GM19238 (cell line): ENCODE results near the gene TRAPPC2L.

Source experiments
- DNase-seq: peaks from one replicate; pipeline ENCODE4 v3.0.0; 2011; ENCODE audit warnings: low spot score; ENCODE audit not compliant: insufficient read length

TRAPPC2L gene

DNA sequence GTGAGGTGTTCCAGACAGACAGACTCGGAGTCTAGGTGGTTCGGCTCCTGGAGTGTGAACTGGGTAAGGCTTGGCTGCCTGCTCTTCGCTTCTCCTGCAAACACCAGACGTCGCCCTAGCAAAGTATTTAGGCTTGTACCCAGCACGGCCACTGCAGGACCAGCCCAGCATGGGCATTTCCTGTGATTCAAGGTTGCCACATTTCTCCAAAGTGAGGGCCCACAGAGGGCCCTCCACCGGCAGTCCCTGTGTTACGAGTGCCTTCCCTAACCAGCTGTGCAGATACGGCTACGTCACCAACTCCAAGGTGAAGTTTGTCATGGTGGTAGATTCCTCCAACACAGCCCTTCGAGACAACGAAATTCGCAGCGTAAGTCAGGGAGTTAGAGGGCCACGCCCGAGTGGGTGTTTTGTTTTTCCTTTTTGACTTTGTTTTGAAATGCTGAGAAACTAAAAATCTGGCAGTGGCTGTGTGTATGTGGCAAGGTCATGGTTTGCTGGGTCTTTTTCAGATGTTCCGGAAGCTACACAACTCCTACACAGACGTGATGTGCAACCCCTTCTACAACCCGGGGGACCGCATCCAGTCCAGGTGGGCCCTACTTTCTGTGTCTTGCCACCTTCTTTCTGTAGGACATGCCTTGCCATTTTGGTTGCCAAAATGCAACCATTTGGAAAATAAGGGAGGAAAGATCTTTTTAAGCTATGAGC is 2.6 kb downstream of the TRAPPC2L start:
- DNase-seq, result no peak

DNA sequence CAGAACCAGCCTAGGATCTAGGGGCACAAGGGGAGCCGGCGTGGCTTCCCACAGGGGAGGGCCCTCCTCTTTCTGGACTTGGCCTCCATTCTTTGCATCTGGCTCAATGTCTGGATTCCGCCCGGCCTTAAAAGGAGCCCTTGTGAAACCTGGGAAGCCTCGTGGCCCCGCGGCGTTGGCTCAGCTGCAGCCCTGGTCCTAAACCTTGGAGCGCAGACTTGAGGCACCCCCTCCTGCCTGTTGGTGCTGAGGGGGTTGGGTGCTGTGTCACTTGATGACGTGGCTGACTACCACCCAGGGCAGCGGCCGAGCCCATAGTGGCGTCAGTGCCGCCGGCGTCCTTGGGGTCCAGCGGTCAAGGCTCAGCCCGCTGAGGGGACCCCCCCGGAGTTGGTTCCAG is 4.4 kb downstream of the TRAPPC2L start:
- DNase-seq, result no peak

DNA sequence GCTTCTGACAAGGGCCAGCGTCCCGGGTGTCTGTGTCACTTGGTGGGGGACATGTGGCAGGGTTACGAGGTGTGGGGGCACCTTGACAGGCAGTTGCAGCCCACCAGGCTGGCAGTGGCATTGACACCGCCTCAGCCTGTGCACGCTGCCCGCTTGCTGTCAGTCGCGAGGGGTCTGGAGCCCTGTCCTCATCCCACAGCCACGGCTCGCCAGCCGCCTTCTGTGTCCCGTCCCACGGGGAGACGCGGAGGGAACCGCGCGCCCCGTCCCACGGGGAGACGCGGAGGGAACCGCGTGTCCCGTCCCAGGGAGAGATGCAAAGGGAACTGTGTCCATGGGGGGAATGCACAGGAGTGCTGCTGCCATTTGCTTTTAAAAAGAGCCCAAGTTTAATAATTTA is 6.0 kb downstream of the TRAPPC2L start:
- no peak for DNase-seq

DNA sequence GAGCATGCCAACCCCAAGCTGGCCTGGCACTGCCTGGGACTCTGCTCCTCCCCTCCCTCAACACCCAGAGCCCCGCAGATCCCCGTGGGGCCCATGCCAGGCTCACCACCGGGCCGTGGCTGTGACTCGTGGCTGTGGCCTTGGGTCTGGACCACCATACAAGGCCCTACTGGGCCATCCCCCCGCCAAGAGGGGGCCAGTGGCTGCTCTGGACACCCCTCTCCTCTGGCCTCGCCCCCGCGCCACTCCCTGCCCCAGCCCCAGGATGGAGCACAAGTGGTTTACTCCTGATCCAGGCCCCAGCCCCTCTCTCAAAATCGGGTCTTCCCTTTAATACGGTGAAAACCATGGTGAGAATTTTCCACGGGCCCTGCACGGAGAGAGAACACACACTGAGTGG is 6.5 kb downstream of the TRAPPC2L start:
- DNase-seq, result no peak

DNA sequence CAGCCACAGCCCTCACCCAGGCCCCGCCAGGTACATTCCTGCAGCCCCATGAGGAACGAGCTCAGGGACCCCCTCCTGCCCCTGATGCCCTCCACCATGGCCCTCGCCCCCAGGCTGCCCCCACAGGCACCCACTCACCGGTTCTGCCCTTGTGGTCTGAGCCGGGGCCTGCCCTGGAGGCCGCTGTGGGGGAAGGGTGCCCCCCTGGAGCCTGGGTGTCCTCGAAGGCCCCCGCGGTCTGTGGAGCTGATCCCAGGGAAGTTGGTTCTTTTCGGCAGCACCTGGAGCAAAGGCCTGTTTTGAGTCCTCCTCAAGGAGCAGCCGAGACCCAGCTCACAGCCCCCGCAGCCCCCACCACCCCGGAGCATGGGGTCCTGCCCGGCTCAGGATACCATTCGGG is 7.2 kb downstream of the TRAPPC2L start:
- no peak for DNase-seq

DNA sequence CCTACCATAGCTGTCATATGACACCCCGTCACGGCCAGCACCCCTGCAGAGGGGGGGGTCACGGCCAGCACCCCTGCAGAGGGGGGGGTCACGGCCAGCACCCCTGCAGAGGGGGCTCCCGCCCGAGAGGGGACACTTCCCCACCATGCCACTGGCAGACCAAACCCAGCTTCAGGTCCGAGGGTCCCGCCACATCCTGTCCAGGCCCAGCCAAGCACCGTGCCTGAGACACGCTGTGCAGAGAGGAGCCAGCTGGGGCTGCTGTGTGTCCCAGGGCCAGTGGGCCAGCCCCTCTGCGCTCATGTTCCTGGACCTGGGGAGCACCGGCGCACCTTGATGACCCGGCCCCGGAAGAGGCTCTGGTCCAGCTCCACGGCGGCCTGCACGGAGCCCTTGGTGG is 7.6 kb downstream of the TRAPPC2L start:
- no peak for DNase-seq

DNA sequence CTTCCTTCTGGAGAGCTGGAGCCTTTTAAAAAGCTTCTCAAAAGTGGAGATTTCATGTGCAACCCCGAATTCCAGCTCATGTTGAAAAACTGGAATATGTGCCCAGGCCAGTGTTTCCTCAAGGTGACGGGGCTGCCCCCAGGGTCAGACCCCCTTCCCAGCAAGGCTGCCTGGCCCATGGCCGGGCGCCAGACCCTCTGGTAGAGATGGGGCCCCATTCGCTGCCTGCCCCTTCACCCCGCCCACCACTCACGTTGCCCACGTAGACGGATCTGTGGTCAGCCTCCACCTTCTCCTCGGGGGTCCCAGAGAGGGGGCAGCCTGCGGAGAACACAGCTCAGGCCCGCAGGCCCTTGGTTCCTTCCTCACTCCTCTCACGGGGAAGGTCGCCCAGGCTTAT is 8.4 kb downstream of the TRAPPC2L start:
- no peak for DNase-seq

DNA sequence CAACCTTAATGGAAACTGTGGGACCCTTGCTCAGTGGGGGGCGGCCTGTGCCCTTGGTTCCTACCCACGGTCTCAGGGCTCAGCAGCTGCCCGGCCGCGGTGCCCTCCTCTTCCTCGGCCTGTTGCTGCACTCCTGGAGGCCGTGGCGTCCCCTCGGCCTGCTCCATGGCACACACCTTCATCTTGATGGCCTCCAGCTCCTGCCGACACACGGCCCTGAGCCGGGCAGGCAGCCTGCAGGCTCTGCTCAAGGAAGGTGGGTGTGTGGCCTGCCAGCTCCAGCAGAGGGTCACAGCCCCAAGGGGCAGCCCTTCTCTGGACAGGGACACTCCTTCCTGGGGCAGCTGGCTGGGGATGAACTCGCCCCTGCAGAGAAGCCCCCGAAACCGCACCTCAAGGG is 8.8 kb downstream of the TRAPPC2L start:
- DNase-seq, result no peak

DNA sequence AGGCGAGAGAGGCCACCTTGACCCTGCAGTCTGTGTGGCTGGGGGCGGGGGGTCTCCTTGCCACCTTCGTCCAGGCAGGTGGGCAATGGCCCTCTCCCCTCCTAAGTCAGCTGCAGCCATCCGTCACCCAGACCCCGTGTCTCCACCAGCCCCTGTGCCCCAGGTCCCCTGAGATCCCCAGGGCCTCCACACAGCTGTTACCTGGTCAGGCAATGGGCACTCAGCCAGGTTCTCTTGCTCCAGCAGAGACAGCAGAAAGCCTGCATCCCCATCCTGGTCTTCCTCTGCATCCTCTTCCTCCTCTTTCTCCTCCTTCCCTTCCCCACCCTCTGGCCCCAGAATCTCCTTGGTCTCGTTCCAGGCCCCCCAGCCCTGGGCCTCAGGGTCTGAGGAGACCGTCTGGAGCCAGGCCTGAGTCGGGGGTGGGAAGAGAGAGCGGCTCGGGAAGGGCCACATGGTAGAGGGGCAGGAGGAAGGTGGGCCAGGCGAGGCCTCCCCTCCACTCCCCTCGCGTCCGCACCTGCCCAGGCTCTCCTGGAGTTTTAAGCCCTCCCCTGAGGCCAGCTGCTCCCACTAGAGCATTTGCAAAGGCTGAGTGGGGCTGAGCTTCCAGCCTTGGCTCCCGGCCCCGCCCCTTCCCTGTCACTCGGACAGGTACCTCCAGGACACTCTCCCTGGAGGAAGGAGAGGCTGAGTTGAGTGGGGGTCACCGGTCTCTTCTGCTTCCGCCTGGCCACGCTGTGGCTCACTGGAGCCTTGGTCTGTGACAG is 9.4 kb downstream of the TRAPPC2L start, which contains the start of gene PABPN1L:
Gene PABPN1L, minus strand, starts transcription at position 510 of the 770 bp plus-strand sequence. Its CDS starts 54 bp downstream, at position 456.
- no peak for DNase-seq

DNA sequence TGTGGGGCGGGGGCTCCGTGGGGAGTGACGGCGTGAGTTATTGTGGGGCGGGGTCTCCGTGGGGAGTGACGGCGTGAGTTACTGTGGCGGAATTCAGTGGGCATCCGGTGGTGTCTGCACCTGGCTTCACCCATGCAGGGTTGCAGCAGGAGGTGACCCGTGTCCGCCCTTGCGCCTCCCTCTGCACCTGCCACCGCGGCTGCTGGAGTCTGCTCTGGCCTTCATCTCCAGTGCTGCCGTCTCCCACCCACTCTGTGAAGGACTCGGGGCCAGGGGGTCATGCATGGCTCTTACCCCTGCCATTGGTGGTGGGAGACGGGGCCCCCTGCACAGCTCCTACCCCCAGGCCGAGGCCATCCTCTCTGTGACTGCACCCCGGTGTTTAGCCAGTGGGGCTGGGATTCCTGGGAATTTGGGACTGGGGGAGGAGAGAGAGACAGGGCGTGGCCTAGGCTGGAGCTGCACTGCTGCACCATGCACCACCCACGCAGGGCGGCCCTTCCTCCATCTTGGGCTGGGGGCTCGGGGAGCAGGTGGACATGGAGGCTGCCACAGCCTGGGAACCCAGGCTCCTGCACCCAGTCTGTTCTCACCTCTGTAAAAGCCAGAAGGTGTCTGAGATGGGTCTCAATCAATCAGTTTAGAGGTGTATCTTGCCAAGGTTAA is 10.8 kb downstream of the TRAPPC2L start:
- no peak for DNase-seq

DNA sequence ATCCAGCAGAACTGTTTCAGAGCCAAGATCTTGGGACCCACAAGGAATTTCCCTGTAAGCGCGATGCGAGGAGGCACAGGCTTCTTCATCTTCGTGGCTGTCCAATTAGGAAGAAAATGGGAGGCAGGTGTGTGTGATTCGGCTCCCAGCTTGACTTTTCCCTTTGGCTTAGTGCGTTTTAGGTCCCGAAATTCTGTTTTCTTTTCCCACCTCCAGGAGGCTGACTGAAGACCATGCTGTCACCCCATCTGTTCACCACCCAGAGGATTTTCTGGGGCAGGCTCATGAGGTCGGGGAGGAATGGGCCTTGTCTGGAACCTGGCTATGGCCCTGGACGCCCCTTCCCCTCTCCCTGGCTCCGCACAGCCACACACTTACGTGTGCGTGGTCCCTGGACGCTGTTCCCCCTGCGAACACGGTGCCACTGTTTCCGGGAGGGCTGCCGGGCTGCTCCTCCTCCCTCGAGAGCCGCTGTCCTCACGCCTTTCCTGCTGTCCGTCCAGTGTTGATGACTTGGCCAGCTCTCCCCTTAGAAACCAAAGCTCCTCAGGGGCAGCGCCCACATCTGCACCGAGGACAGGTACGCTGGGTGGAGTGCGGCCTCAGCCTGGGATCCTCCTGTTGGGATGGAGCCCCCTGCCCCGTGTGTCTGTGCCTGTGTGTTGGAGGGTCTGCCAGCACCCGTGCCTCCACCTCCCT is 12.2 kb downstream of the TRAPPC2L start:
- DNase-seq, result no peak

DNA sequence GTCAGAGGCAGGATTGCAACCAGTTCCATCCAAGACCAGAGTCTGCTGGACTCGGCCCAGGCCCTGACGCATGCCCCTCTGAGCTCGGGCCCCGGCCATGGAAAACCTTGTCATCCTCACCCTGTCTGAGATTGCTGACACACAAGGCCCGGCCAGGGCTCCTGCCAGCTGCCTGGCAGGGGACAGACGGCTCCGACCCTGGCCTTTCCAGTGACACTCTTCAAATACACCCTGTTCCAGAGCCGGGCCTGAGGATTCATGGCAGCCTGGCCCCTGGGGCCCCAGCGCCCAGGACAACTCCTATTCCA is 12.7 kb downstream of the TRAPPC2L start:
- no peak for DNase-seq

DNA sequence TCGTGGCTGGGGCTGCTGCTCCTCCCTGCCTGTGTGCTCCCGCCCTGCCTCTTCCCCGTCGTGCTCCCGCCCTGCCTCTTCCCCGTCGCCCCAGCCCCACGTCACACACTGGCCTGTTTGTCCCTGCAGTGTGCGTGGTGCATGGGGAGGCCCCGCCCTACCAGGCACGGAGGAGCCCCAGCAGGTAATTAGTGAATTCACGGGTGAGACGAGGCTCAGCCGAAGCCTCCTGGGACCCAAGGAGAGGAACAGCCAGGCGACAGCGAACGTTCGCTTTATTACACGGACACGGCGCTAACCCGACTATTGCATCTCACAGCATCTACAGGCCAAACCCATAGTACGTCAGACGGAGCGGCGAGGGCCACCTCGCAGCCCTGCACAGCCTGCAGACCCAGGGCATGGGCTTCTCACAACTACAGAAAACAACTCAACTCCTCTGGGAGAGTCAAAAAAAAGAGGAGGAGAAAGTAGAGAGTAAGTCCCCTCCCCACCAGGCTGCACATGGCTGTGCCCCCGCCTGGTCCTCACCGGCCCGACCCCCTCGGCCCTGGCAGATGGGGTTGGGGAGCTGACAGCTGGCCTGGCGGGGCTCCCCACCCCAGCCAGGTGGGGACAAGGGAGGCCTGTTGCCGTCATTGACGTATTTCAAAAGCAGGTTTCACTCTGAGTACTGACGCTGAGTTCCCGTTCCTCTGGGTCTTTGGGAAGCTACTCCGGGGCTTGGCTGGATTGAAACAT is 13.9 kb downstream of the TRAPPC2L start:
- no peak for DNase-seq

DNA sequence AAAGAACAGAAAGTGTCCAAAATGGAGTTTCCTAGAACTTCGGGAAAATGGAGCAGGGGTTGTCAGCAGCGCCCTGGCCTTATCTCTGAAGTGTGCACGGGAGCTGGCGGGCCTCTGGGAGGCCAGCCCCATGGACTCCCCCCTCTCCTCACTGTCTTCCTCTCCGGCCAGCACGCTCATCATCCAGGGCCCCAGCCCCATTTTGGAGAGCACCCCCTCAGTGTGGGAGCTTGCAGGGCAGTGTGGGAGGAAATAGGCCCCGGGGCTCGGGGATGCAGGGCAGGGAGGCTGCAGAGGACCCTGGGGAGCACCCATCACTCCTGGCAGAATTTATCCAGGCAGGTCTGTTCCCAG is 14.4 kb downstream of the TRAPPC2L start:
- no peak for DNase-seq

DNA sequence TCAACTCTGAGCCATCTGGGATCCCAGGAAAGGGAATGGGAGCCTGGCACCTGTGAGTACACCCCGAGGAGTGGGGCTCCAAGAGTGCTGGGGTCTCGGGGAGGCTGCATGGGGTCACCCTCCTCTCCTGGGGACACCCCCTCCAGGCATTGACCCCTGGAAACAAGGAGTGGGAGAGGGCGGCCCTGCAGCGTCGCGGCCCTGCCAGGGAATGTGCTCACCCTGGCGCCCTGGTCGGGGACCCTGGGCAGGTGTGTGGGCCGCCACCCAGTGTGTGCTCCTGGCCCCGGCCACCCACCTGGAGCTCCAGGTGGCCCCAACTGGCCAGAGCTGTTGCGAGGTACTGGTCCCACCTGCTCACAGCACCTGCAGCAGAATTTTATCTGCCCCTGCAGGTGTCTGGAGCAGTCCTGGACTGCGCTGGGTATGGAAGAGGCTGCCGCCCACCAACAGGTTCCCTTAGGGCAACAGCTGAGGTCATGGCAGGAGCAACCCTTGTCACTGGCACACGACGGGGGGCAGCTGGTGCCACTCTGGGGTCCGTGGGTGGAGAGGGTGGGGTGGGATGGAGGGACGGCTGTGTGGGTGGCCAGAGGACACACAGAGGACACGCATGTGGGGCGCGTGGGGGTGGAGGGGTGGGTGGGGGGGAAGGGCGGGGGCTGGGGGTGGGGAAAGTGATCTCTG is 14.9 kb downstream of the TRAPPC2L start:
- DNase-seq, result no peak

DNA sequence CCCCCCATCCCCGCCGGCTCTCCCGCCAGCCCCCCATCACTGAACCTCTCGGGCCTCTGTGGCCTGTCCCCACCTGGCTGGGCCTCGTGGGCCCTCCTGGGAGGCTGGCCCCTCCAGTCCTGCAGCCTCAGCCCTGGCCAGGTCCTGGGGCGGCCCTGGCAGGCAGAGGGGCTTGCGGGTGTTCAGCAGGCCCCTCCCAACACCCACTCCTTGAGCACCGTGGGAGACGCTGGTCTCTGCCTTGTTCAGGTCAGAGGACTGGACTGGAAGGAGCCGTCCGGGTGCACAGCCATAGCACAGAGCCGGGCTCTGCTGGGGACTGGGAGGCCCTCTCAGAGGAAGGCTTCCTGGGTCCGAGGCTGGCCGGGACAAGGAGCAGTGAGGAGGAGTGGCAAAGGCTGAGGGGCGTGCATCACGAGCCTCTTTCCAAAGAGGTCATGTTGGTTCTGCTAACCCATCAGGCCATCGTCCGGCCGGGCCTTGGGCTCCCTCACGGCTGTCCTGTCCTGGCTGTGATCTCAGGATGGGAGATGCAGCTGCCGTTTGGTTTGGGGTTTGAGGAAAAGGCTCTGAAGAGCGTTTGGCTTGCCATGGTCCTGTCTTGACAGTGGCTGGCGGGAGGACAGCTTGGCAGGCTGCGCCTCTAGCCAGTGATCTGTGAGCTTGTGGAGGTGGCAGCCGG is 15.9 kb downstream of the TRAPPC2L start:
- DNase-seq, result no peak

DNA sequence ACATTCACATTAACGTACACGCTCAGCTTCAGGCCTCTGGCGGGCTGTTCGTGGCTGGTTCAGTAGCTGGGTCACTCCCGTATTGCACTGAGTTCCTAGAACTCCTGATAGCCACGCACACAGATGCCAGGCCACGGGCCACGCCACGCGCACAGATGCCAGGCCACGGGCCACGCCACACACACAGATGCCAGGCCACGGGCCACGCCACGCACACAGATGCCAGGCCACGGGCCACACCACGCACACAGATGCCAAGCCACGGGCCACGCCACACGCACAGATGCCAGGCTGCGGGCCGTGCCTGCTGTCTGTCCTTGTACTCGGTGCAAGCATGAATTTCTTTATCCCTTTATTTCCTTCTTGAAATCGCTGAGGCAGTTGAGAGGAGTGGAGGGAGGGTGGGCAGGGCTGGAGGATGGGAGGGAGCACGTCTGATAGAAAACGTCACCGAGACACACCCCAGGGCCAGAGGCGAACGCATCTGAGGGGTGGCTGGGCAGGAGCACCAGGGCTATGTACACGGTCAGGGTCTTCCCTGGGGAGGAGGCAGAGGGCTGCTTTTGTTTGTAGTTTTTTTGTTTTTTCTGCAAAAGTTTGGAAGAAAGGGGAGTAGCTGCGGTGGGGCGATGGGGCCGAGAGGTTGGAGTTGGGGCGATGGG is 18.1 kb downstream of the TRAPPC2L start:
- no peak for DNase-seq

DNA sequence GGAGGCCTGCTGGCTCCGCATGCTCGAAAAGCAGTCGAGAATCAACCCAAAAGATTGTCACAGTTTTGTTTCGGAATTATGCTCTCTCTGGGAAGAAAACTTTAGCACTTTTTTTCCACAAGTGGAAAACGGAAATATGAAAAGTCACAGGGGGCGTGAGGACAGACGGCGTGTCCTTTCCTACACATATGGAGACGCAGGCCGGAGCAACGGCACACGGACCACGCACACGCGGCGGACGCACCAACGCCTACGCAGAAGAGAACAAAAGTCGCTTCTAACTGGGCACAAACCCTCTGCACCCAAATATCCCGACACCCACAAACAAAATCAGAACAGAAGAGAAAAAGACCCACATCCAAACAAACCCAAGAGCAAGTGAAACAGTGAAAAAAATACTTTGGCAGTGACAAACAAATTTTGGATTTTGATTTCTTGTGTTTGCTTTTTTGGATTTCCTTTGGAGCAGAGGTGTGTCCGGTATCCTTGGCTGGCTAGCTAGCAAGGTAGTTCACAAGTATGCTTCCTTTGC is 18.8 kb downstream of the TRAPPC2L start:
- no peak for DNase-seq

DNA sequence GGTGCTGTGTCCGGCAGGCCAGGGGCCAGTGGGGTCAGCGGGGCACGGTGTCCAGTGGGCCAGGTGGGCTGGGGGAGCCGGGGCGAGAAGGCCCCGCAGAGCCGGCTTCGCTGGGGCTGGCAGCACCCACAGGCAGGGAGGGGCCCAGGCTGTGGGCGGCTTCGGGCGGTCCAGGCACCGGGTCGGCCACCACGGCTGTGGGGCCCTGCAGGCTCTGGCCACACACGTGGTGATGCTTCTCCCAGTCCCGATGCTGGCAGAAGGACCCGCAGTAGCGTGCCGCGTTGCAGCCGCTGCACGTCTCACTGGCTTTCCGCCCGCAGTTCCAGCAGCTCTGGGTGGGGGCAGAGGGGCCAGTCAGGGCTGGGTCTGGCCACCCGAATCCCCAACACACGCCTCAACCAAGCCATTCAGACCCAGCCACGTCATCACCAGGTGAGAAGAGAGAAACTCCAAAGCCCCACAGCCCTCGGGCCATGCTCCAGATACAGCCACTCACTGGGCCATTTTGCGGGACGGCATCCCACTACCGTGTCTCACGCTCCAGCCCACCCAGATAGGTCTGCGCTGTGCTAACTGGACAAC is 20.1 kb downstream of the TRAPPC2L start:
- no peak for DNase-seq
